ENCODE data around the gene ENTPD6.

- TF ChIP-seq CTCF (conservative IDR thresholded peaks at IDR 0.05; ENCODE audit: low read depth, low read length) (no peak), EZH2 (IDR thresholded peaks at IDR 0.05; ENCODE audit: low read length, unreplicated experiment) (no peak)
Observed at GRCh38 chr20:25193843-25194242, 1.7 kb upstream of the ENTPD6 start.
